HG03139 (cell line): ENCODE data around the gene DNAH14.
"Not testable (repeated sequence)": the region's sequence is repeated elsewhere in the genome, so short reads cannot be mapped to it uniquely, and the experiment has no call there.

Source experiments
- ATAC-seq: cut with Tn5 transposase; IDR thresholded peaks from one replicate; pipeline ENCODE4 v1.9.1; 2021; ENCODE audit not compliant: unreplicated experiment

Gene DNAH14

GRCh38 chr1:225143001-225143400, 213.5 kb downstream of the DNAH14 start:
- ATAC-seq: no peak

- no peak for ATAC-seq
Observed at GRCh38 chr1:225146478-225146877, 217.0 kb downstream of the DNAH14 start.

GRCh38 chr1:225147791-225148190, 218.3 kb downstream of the DNAH14 start:
- ATAC-seq: not testable (repeated sequence)

GRCh38 chr1:225152061-225152460, 222.6 kb downstream of the DNAH14 start:
- ATAC-seq: no peak

- ATAC-seq: no peak
Observed at GRCh38 chr1:225155555-225155954, 226.1 kb downstream of the DNAH14 start.

GRCh38 chr1:225156254-225156653, 226.8 kb downstream of the DNAH14 start:
- ATAC-seq: no peak

- ATAC-seq: no peak
Observed at GRCh38 chr1:225158291-225158690, 228.8 kb downstream of the DNAH14 start.

GRCh38 chr1:225159793-225160192, 230.3 kb downstream of the DNAH14 start:
- ATAC-seq: no peak

GRCh38 chr1:225177409-225177808, 247.9 kb downstream of the DNAH14 start:
- not testable (repeated sequence) for ATAC-seq

GRCh38 chr1:225179686-225180085, 250.2 kb downstream of the DNAH14 start:
- ATAC-seq: no peak

GRCh38 chr1:225182716-225183115, 253.2 kb downstream of the DNAH14 start:
- ATAC-seq: no peak

GRCh38 chr1:225191199-225191753, 261.8 kb downstream of the DNAH14 start:
- no peak for ATAC-seq

GRCh38 chr1:225201447-225201846, 272.0 kb downstream of the DNAH14 start:
- ATAC-seq: no peak

- no peak for ATAC-seq
Observed at GRCh38 chr1:225207791-225208190, 278.3 kb downstream of the DNAH14 start.

- no peak for ATAC-seq
Observed at GRCh38 chr1:225209153-225209552, 279.7 kb downstream of the DNAH14 start.

GRCh38 chr1:225210180-225210579, 280.7 kb downstream of the DNAH14 start:
- ATAC-seq: not testable (repeated sequence)

GRCh38 chr1:225211694-225212442, 282.4 kb downstream of the DNAH14 start:
- not testable (repeated sequence) for ATAC-seq

GRCh38 chr1:225224287-225224686, 294.8 kb downstream of the DNAH14 start:
- ATAC-seq: no peak

GRCh38 chr1:225225681-225226080, 296.2 kb downstream of the DNAH14 start:
- ATAC-seq: no peak

- ATAC-seq: no peak
Observed at GRCh38 chr1:225228871-225229303, 299.4 kb downstream of the DNAH14 start.

- ATAC-seq: not testable (repeated sequence)
Observed at GRCh38 chr1:225229429-225229828, 300.0 kb downstream of the DNAH14 start.

GRCh38 chr1:225230483-225230882, 301.0 kb downstream of the DNAH14 start:
- no peak for ATAC-seq

- ATAC-seq: not testable (repeated sequence)
Observed at GRCh38 chr1:225232930-225233329, 303.5 kb downstream of the DNAH14 start.
